HCT116 (cell line): ENCODE data around the gene ATF7. TPM values are rescaled to one million over a fixed set of nuclear protein-coding genes. Genes with fewer than 3 reads are reported as not detected.

Experiments
- ATAC-seq: fragments of 200-7000 bp; cut with Tn5 transposase; 2 replicates; pipeline ENCODE4 v1.9.1; 2020; ENCODE audit warnings: mild to moderate bottlenecking, moderate library complexity
- BruUV-seq: library from RNA; stranded (reverse); fragments of 400-500 nt; replicated peaks from 2 replicates; lab custom pipeline; 2021; lab: Mats Ljungman, UMichigan
- CTCF ChIA-PET: fragments of 300-600 bp; sonication (Branson Sonifier 250); formaldehyde crosslinking; loops from one replicate; lab custom pipeline; 2021; ENCODE audit warnings: antibody characterized with exemption; lab: Charles Lee
- POLR2A ChIA-PET: fragments of 300-600, 350-600 bp; sonication (Branson Sonifier 250); formaldehyde crosslinking; loops from one replicate; lab custom pipeline; 2021; ENCODE audit warnings: antibody characterized with exemption; lab: Charles Lee
- RAD21 ChIA-PET, 2 experiments: fragments of 300-600 bp; sonication (Branson Sonifier 250); formaldehyde crosslinking; loops; one replicate each; lab custom pipeline; 2023; ENCODE audit warnings: low total read pairs in 2 of 2; ENCODE audit not compliant: uncharacterized antibody in 2 of 2, unreplicated experiment in 2 of 2, low non-redundant PET in 1 of 2; lab: Charles Lee
- DNase-seq: peaks from one replicate; pipeline ENCODE4 v3.0.0-alpha.2; 2010; ENCODE audit warnings: low read depth, low spot score
- H2AFZ ChIP-seq: fragments of 200-600 bp; shearing (Covaris generic), sonication (generic); 2 replicates; pipeline ENCODE4 v1.6.1; 2017; ENCODE audit warnings: low read depth, mixed run types, mixed read lengths, antibody characterized with exemption, low read length; ENCODE audit not compliant: poor library complexity, severe bottlenecking
- H3K27ac ChIP-seq: 2 replicates; pipeline ENCODE4 v1.5.1; 2012; ENCODE audit warnings: low read depth, low read length
- H3K27me3 ChIP-seq: fragments of 200-600 bp; sonication (generic); 2 replicates; pipeline ENCODE4 v1.6.1; 2016; ENCODE audit warnings: mixed run types, low read length, mixed read lengths; ENCODE audit not compliant: insufficient read depth
- H3K36me3 ChIP-seq, 2 experiments: fragments of 200-500 bp in 1 of 2; fragments of 200-600 bp in 1 of 2; sonication (Bioruptor generic) in 1 of 2; sonication (generic) in 1 of 2; 2 replicates each; pipeline versions ENCODE4 v1.5.1 to v1.6.1; 2014 to 2016; ENCODE audit warnings: low read length in 2 of 2, inconsistent platforms in 1 of 2, mixed read lengths in 1 of 2, mixed run types in 1 of 2; ENCODE audit not compliant: insufficient read depth in 2 of 2, control insufficient read depth in 1 of 2
- H3K4me1 ChIP-seq, 2 experiments: fragments of 200-600 bp in 1 of 2; sonication (generic) in 1 of 2; 2 replicates each; pipeline versions ENCODE4 v1.5.1 to v1.6.1; 2012 to 2017; ENCODE audit warnings: low read length in 2 of 2, inconsistent platforms in 1 of 2, mild to moderate bottlenecking in 1 of 2, mixed read lengths in 1 of 2, mixed run types in 1 of 2, moderate library complexity in 1 of 2; ENCODE audit not compliant: insufficient read depth in 2 of 2, control insufficient read depth in 1 of 2
- H3K4me2 ChIP-seq: fragments of 200-600 bp; sonication (generic); 2 replicates; pipeline ENCODE4 v1.6.1; 2017; ENCODE audit warnings: mixed run types, low read length, mixed read lengths
- H3K4me3 ChIP-seq, 2 experiments: fragments of 200-600 bp in 1 of 2; sonication (generic) in 1 of 2; replicated peaks in 1 of 2; 2 replicates each; pipeline ENCODE4 v1.5.1; 2011 to 2016; ENCODE audit warnings: low read length in 2 of 2, control low read depth in 1 of 2, low read depth in 1 of 2, mild to moderate bottlenecking in 1 of 2, mixed read lengths in 1 of 2, mixed run types in 1 of 2
- H3K79me2 ChIP-seq: fragments of 200-600 bp; sonication (generic); 2 replicates; pipeline ENCODE4 v1.6.1; 2017; ENCODE audit warnings: mild to moderate bottlenecking, mixed run types, low read length, moderate library complexity, mixed read lengths; ENCODE audit not compliant: insufficient read depth
- H3K9ac ChIP-seq: fragments of 200-600 bp; sonication (generic); 2 replicates; pipeline ENCODE4 v1.6.1; 2016; ENCODE audit warnings: low read length, mixed read lengths
- H3K9me2 ChIP-seq: fragments of 200-600 bp; sonication (generic), shearing (Covaris generic); 2 replicates; pipeline ENCODE4 v1.6.1; 2017; ENCODE audit warnings: mixed run types, mild to moderate bottlenecking, moderate library complexity; ENCODE audit not compliant: insufficient read depth
- H3K9me3 ChIP-seq, 2 experiments: fragments of 200-500 bp in 1 of 2; fragments of 200-600 bp in 1 of 2; sonication (Bioruptor generic) in 1 of 2; sonication (generic) in 1 of 2; 2 replicates each; pipeline ENCODE4 v1.6.1; 2014 to 2017; ENCODE audit warnings: low read length in 2 of 2, mixed read lengths in 2 of 2, inconsistent platforms in 1 of 2, low read depth in 1 of 2, mild to moderate bottlenecking in 1 of 2, mixed run types in 1 of 2, moderate library complexity in 1 of 2; ENCODE audit not compliant: control insufficient read depth in 1 of 2, insufficient read depth in 1 of 2
- H4K20me1 ChIP-seq: fragments of 200-600 bp; sonication (generic), shearing (Covaris generic); 2 replicates; pipeline ENCODE4 v1.6.1; 2017; ENCODE audit warnings: mixed run types, mild to moderate bottlenecking, moderate library complexity; ENCODE audit not compliant: insufficient read depth
- MAX ChIP-seq: IDR thresholded peaks from 2 replicates; pipeline ENCODE4 v1.6.1; 2012
- POLR2AphosphoS5 ChIP-seq: IDR thresholded peaks from 2 replicates; pipeline ENCODE4 v1.6.1; 2011; ENCODE audit warnings: mild to moderate bottlenecking, low read depth, low read length, moderate library complexity
- SIN3A ChIP-seq: IDR thresholded peaks from 2 replicates; pipeline ENCODE4 v1.6.1; 2012; ENCODE audit warnings: low read depth
- SP1 ChIP-seq: IDR thresholded peaks from 2 replicates; pipeline ENCODE4 v1.6.1; 2012; ENCODE audit warnings: low read depth
- SRF ChIP-seq: IDR thresholded peaks from 2 replicates; pipeline ENCODE4 v1.6.1; 2012; ENCODE audit warnings: low read depth
- ZNF274 ChIP-seq: fragments of 200-500 bp; sonication (Bioruptor generic); IDR thresholded peaks from 2 replicates; pipeline ENCODE4 v1.6.1; 2014; ENCODE audit warnings: mild to moderate bottlenecking, low read depth, low read length, inconsistent platforms
- intact Hi-C: fragments of 100-400 bp; cut with micrococcal nuclease; formaldehyde crosslinking; loops from 2 replicates; pipeline ENCODE4 v1.10.0; 2022
- total RNA-seq: library from RNA; stranded (reverse); gene quantifications from one replicate; pipeline ENCODE4 v1.2.1, GENCODE V29; 2021; ENCODE audit not compliant: unreplicated experiment

Gene ATF7
- total RNA-seq, 1 experiment from 2014 or later = 24.0 TPM

- TF ChIP-seq SIN3A (0 out of 2 replicates have a peak, but pooled peaks have one; percentile 26), SP1 (peak; percentile 71)
Measured at GRCh38 chr12:53561590-53561953, 64.6 kb downstream of the ATF7 start (continued).

- ChIA-PET CTCF (interaction anchor here (1.7 kb wide), 1 partner anchor 18 kb away, joined by 6 read pairs; no protein-coding TSS in a partner anchor), POLR2A (no interaction called here), RAD21 (no interaction called here)
- Histone ChIP-seq H3K9ac (no peak overlapping the region), H3K36me3 (no peaks in the 10 kb centered on the region), H3K4me2 (peak overlapping the region; percentile 58), H3K4me1 (peaks cover 18 to 22% of the 10 kb centered on the region in 2 experiments), H3K27me3 (no peaks in the 10 kb centered on the region), H3K27ac (peak overlapping the region; percentile 52; the same call in 1 of the 2 replicates), H2AFZ (no peak overlapping the region), H3K9me2 (no peaks in the 10 kb centered on the region), H3K4me3 (no peak overlapping the region), H3K79me2 (no peaks in the 10 kb centered on the region), H4K20me1 (no peaks in the 10 kb centered on the region), H3K9me3 (no peaks in the 10 kb centered on the region)
- no TSS peak for BruUV-seq
- peak; percentile 34; the same call in 1 of the 2 replicates for ATAC-seq
- intact Hi-C loops = no loop called here
- DNase-seq = no peak
- TF ChIP-seq SRF (peak; percentile 43; the same call in 1 of the 2 replicates), POLR2AphosphoS5 (no peak)
- TF ChIP-seq, all 23 proteins: peak for 1
Measured at GRCh38 chr12:53560912-53561589, 65.1 kb downstream of the ATF7 start.

GRCh38 chr12:53560351-53560750 lies 65.8 kb downstream of the ATF7 start:
- Histone ChIP-seq H4K20me1 (no peaks in the 10 kb centered on the region), H3K9me3 (no peaks in the 10 kb centered on the region), H3K4me1 (peaks cover 18 to 22% of the 10 kb centered on the region in 2 experiments), H2AFZ (no peak overlapping the region), H3K27ac (no peak overlapping the region), H3K4me3 (no peak overlapping the region), H3K9me2 (no peaks in the 10 kb centered on the region), H3K4me2 (no peak overlapping the region), H3K9ac (no peak overlapping the region), H3K79me2 (no peaks in the 10 kb centered on the region), H3K36me3 (no peaks in the 10 kb centered on the region), H3K27me3 (no peaks in the 10 kb centered on the region)
- CTCF ChIA-PET = interaction anchor here (1.7 kb wide), 1 partner anchor 17 kb away, joined by 6 read pairs; no protein-coding TSS in a partner anchor
- ATAC-seq = no peak
- RAD21 ChIA-PET = no interaction called here
- TF ChIP-seq MAX (no peak), POLR2AphosphoS5 (no peak), SIN3A (no peak), ZNF274 (no peak)
- intact Hi-C loops = no loop called here
- POLR2A ChIA-PET = no interaction called here
- no peak for DNase-seq
- no TSS peak for BruUV-seq
